ENCODE results near the gene NT5C2.

- TF ChIP-seq EZH2 (IDR thresholded peaks at IDR 0.05; ENCODE audit: insufficient read depth, poor library complexity, severe bottlenecking): no peak
- no peak for TF ChIP-seq EZH2phosphoT487 (IDR thresholded peaks at IDR 0.05; ENCODE audit: insufficient read depth, low read depth)
Observed at GRCh38 chr10:103082683-103083082, 110.4 kb downstream of the NT5C2 start.

All from GM23248 (cell line).